ENCODE results near the gene FBLN1.
"Not testable (repeated sequence)": the region's sequence is repeated elsewhere in the genome, so short reads cannot be mapped to it uniquely, and the experiment has no call there.

Gene FBLN1, protein sequence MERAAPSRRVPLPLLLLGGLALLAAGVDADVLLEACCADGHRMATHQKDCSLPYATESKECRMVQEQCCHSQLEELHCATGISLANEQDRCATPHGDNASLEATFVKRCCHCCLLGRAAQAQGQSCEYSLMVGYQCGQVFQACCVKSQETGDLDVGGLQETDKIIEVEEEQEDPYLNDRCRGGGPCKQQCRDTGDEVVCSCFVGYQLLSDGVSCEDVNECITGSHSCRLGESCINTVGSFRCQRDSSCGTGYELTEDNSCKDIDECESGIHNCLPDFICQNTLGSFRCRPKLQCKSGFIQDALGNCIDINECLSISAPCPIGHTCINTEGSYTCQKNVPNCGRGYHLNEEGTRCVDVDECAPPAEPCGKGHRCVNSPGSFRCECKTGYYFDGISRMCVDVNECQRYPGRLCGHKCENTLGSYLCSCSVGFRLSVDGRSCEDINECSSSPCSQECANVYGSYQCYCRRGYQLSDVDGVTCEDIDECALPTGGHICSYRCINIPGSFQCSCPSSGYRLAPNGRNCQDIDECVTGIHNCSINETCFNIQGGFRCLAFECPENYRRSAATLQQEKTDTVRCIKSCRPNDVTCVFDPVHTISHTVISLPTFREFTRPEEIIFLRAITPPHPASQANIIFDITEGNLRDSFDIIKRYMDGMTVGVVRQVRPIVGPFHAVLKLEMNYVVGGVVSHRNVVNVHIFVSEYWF

GRCh38 chr22:45502215-45503049 is at the start of gene FBLN1:
Gene FBLN1, plus strand, starts transcription at chr22:45502883. Its CDS starts 103 bp downstream, at chr22:45502986.
- DNase-seq = no peak

GRCh38 chr22:45453764-45454163 is 48.9 kb upstream of the FBLN1 start:
- DNase-seq = no peak

- DNase-seq = no peak
Observed at GRCh38 chr22:45454275-45454674, 48.4 kb upstream of the FBLN1 start.

GRCh38 chr22:45455212-45455611 is 47.5 kb upstream of the FBLN1 start:
- no peak for DNase-seq

GRCh38 chr22:45455621-45456020 is 47.1 kb upstream of the FBLN1 start:
- DNase-seq = no peak

DNA sequence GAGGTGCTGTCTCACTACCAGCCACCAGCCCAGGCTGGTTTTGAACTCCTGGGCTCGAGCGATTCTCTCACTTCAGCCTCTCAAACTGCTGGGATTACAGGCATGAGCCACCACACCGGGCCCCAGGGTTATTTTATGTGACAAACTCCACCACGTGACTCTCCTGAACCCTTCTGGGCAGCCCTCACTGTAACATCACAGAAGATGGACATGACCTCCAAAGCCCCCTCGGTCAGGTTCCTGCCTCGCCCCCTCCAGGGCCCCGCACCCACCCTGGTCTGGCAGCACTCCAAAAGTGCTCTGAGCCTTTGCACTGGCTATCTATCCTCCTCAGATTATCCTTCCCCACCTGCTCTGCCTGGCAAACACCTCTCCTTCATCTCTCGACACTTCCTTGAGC is 45.9 kb upstream of the FBLN1 start:
- no peak for DNase-seq

GRCh38 chr22:45458532-45458931 is 44.2 kb upstream of the FBLN1 start:
- no peak for DNase-seq

- DNase-seq = no peak
Observed at GRCh38 chr22:45459235-45459634, 43.4 kb upstream of the FBLN1 start.

- DNase-seq = no peak
Observed at GRCh38 chr22:45460288-45461109, 42.2 kb upstream of the FBLN1 start.

GRCh38 chr22:45462034-45462655 is 40.5 kb upstream of the FBLN1 start:
- no peak for DNase-seq

DNA sequence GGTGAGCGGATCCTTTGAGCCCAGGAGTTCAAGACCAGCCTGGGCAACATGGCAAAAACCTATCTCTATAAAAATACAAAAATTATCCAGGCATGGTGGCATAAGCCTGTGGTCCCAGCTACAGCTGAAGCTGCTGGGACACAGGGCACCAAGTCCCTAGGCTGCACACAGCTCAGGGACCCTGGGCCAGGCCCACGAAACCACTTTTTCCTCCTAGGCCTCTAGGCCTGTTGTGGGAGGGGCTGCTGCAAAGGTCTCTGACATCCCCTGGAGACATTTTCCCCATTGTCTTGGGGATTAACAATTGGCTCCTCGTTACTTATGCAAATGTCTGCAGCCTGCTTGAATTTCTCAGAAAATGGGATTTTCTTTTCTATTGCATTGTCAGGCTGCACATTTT is 39.0 kb upstream of the FBLN1 start:
- DNase-seq = not testable (repeated sequence)

- DNase-seq = no peak
Observed at GRCh38 chr22:45465633-45466032, 37.0 kb upstream of the FBLN1 start.

DNA sequence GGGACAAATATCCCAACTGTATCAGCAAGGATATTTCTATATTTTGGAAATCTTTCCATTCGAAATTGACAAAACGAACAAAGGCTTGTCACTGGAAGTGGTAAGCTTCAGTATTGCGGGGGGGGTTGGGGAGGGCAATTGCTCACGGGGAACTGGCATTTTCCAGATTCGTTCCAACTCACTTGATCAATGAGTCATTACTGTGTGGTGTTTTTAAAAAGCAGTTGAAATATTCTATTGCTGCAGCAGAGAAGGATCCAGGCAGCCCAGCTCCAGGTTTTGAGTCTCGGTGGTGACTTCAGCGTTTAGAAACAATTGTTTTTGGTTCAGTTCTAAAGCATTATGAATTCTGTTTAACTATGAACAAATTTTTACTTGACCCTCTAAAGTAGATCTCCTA is 33.8 kb upstream of the FBLN1 start:
- no peak for DNase-seq

DNA sequence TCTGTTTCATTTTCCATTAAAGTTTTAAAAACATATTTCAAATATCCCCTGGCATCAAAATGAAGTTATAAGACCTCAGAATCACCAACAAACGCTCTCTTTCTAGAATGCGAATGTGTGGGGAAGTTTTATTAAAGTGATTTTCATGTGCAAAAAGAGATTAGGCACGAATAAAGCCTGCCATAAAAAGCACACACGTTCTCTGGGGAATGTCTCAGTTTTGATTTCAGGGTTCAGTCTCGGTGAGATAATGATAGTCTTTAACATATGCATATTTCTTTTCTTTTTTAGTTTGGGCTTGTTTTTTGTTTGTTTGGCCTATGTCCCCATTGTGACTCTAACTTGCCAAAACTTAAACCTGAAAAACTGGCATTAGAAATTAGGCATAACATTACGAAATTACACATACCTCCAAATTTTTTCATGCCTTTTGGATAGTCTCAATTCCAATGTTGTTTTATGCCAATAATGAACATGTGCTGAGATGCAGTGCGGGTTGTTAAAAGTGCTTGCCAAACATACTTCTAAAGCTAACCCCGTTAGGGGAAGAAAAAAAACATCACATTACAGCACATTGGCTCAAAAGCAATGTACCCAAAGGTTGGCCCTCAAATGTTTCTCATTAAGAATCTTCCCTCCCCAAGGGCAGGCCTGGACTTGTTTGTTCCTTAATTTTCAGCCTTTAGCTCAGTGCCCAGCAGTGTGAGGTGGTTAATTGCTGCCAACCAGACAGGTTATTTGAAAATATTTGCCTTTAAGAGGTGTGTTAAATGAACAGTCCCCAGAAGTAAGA is 33.2 kb upstream of the FBLN1 start:
- no peak for DNase-seq

GRCh38 chr22:45470871-45471270 is 31.8 kb upstream of the FBLN1 start:
- DNase-seq = no peak

- DNase-seq = no peak
Observed at GRCh38 chr22:45472426-45472825, 30.3 kb upstream of the FBLN1 start.

DNA sequence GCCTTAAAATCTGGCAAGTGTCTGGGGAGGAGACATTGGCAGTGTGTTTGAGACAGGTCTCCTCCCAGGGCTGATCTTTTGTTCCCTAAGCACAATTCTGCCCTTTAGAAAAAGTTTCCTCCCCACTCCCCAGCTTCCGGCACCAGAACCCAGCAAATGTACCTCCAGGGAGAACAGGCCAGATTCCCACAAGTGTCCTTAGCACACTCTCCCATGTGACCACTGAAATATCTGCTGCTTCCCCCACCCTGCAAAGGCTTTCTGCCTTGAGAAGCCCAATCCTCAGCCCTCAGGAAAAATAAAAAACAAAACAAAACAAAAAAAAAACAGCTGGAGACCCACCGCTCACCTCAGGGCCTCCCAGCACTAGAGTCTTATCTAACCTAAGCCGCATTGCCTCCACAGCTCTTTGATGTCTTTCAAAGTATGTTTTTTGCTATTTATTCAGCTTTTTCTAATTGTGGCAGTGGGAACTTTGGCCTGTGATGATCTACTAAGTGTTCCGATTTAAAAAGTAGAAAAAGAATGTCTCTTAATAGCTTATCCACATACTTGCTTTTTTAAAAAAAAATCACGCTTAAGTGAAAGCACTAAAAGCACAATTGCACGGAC is 29.0 kb upstream of the FBLN1 start:
- no peak for DNase-seq

- DNase-seq = no peak
Observed at GRCh38 chr22:45475063-45475747, 27.5 kb upstream of the FBLN1 start.

DNA sequence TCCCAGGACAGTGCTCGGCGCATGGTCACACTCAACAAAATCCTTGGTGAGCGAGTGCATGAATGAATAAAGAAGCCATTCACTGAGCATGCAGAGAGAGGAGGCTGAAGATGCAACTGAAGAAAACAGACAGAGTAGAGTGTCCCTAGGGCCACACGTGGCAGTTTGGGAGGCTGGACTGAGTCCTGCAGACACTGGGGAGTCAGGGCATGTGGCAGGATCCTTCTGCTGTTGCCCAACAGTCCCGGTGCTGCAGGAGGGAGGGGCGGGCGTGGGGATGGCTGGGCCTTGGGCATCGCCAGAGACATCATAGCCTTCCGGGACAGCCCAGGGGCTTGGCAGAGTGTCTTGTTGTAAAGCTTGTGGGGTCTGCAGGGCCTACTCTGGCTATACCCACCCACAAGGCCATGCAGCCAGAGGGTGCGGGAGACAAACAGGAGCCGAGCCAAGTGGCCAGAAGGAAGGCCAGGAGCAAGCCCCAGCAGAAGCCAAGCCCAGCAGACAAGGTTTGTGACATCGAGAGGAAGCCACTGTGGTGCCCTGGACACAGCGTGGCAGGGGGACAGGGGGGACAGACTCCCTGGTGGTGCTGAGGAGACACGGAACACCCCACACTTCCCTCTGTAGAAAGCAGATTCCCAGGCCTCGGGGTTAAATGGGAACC is 26.7 kb upstream of the FBLN1 start:
- DNase-seq = no peak

DNA sequence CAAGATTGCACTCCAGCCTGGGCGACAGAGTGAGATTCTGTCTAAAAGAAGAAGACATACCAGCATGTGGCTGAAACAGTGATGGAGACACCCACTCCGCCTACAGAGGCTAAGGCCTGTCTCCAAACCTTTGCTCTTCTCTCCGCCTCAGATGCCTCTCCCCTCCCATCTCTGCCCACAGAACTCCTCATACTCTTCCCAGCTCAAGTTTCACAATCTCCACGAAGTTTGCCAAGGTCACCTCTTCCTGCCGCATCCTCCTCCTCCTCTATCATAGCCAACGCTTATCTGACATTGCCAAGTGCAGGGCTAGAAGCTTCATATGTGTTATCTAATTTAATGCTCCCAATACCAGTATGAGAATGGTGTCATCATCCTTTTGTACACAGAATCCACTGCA is 25.9 kb upstream of the FBLN1 start:
- DNase-seq = no peak
